H9 (cell line): ENCODE results near the gene DCANP1. TPM values are rescaled to one million over a fixed set of nuclear protein-coding genes. Genes with fewer than 3 reads are reported as not detected.

Experiments used
- DNase-seq: peaks from one replicate; pipeline ENCODE4 v3.0.0-alpha.2; 2017
- H2AFZ ChIP-seq: one replicate; pipeline ENCODE4 v1.6.1; 2013; ENCODE audit warnings: mild to moderate bottlenecking, low read length, control low read depth, moderate library complexity
- H2AK5ac ChIP-seq: 2 replicates; pipeline ENCODE4 v1.6.1; 2013; ENCODE audit warnings: low read length, control low read depth, mixed read lengths; ENCODE audit not compliant: insufficient read length
- H2BK120ac ChIP-seq: one replicate; pipeline ENCODE4 v1.6.1; 2013; ENCODE audit warnings: low read depth, mild to moderate bottlenecking, low read length, control low read depth, inconsistent platforms; ENCODE audit not compliant: poor library complexity, severe bottlenecking
- H2BK12ac ChIP-seq: 2 replicates; pipeline ENCODE4 v1.6.1; 2013; ENCODE audit warnings: low read length, control low read depth, mixed read lengths, low read depth; ENCODE audit not compliant: insufficient read length
- H2BK15ac ChIP-seq: 2 replicates; pipeline ENCODE4 v1.6.1; 2013; ENCODE audit warnings: low read depth, low read length, control low read depth
- H2BK20ac ChIP-seq: one replicate; pipeline ENCODE4 v1.6.1; 2013; ENCODE audit warnings: low read depth, mild to moderate bottlenecking, low read length, control low read depth, inconsistent platforms; ENCODE audit not compliant: poor library complexity, severe bottlenecking
- H2BK5ac ChIP-seq: 2 replicates; pipeline ENCODE4 v1.6.1; 2013; ENCODE audit warnings: low read length, control low read depth, mixed read lengths; ENCODE audit not compliant: insufficient read length
- H3K14ac ChIP-seq: 2 replicates; pipeline ENCODE4 v1.6.1; 2013; ENCODE audit warnings: low read length, control low read depth; ENCODE audit not compliant: insufficient read depth
- H3K18ac ChIP-seq: 2 replicates; pipeline ENCODE4 v1.6.1; 2013; ENCODE audit warnings: low read depth, mild to moderate bottlenecking, mixed read lengths, low read length, control low read depth; ENCODE audit not compliant: insufficient read length
- H3K23ac ChIP-seq: 2 replicates; pipeline ENCODE4 v1.6.1; 2013; ENCODE audit warnings: low read length, control low read depth, mixed read lengths, low read depth; ENCODE audit not compliant: insufficient read length
- H3K23me2 ChIP-seq: 2 replicates; pipeline ENCODE4 v1.6.1; 2013; ENCODE audit warnings: low read depth, mild to moderate bottlenecking, mixed read lengths, low read length, control low read depth; ENCODE audit not compliant: insufficient read length, poor library complexity, severe bottlenecking
- H3K27ac ChIP-seq: 2 replicates; pipeline ENCODE4 v1.5.1; 2013; ENCODE audit warnings: low read length, control low read depth, mixed read lengths, low read depth; ENCODE audit not compliant: insufficient read length
- H3K27me3 ChIP-seq: 2 replicates; pipeline ENCODE4 v1.6.1; 2013; ENCODE audit warnings: low read length, control low read depth, inconsistent platforms; ENCODE audit not compliant: insufficient read depth
- H3K4ac ChIP-seq: 2 replicates; pipeline ENCODE4 v1.6.1; 2013; ENCODE audit warnings: low read depth, mild to moderate bottlenecking, control low read depth, inconsistent platforms, low read length, moderate library complexity
- H3K4me1 ChIP-seq: 2 replicates; pipeline ENCODE4 v1.6.1; 2013; ENCODE audit warnings: low read length, control low read depth, inconsistent platforms; ENCODE audit not compliant: insufficient read depth
- H3K4me2 ChIP-seq: 2 replicates; pipeline ENCODE4 v1.6.1; 2013; ENCODE audit warnings: low read length, control low read depth, mixed read lengths; ENCODE audit not compliant: insufficient read length, insufficient read depth
- H3K56ac ChIP-seq: 2 replicates; pipeline ENCODE4 v1.6.1; 2013; ENCODE audit warnings: low read depth, mild to moderate bottlenecking, mixed read lengths, low read length, control low read depth; ENCODE audit not compliant: insufficient read length
- H3K79me1 ChIP-seq: 2 replicates; pipeline ENCODE4 v1.6.1; 2013; ENCODE audit warnings: low read depth, mild to moderate bottlenecking, moderate library complexity, low read length, control low read depth, inconsistent platforms; ENCODE audit not compliant: insufficient read depth, poor library complexity, severe bottlenecking
- H3K79me2 ChIP-seq: 2 replicates; pipeline ENCODE4 v1.6.1; 2013; ENCODE audit warnings: low read length, control low read depth, inconsistent platforms; ENCODE audit not compliant: insufficient read depth
- H3K9ac ChIP-seq: 2 replicates; pipeline ENCODE4 v1.6.1; 2013; ENCODE audit warnings: low read length, control low read depth, mixed read lengths; ENCODE audit not compliant: insufficient read length; ENCODE audit errors: extremely low read depth
- H3K9me3 ChIP-seq: one replicate; pipeline ENCODE4 v1.6.1; 2013; ENCODE audit warnings: low read depth, low read length, inconsistent platforms; ENCODE audit not compliant: control insufficient read depth
- H3T11ph ChIP-seq: one replicate; pipeline ENCODE4 v1.6.1; 2013; ENCODE audit warnings: mild to moderate bottlenecking, low read length, control low read depth, inconsistent platforms
- H4K20me1 ChIP-seq: one replicate; pipeline ENCODE4 v1.6.1; 2013; ENCODE audit not compliant: control insufficient read depth, insufficient read length, insufficient read depth
- H4K5ac ChIP-seq: 2 replicates; pipeline ENCODE4 v1.6.1; 2013; ENCODE audit warnings: low read depth, mild to moderate bottlenecking, mixed read lengths, low read length, control low read depth; ENCODE audit not compliant: insufficient read length
- H4K8ac ChIP-seq: replicated peaks from 2 replicates; pipeline ENCODE4 v1.6.1; 2013; ENCODE audit warnings: low read length, control low read depth, mixed read lengths, low read depth; ENCODE audit not compliant: insufficient read length
- H4K91ac ChIP-seq: 2 replicates; pipeline ENCODE4 v1.6.1; 2013; ENCODE audit warnings: low read depth, mild to moderate bottlenecking, moderate library complexity, mixed read lengths, low read length, control low read depth; ENCODE audit not compliant: insufficient read length
- H3K27ac Mint-ChIP-seq, 3 experiments: 2 replicates in 2 of 3; 3 replicates in 1 of 3; pipeline ENCODE4 v1.8.0; 2020 to 2021; ENCODE audit warnings: mixed read lengths in 3 of 3, mild to moderate bottlenecking in 1 of 3, moderate library complexity in 1 of 3
- H3K27me3 Mint-ChIP-seq: 2 replicates; pipeline ENCODE4 v1.8.0; 2021; ENCODE audit warnings: low read depth, mild to moderate bottlenecking, moderate library complexity, mixed read lengths
- H3K36me3 Mint-ChIP-seq, 3 experiments: 2 replicates in 2 of 3; 3 replicates in 1 of 3; pipeline ENCODE4 v1.8.0; 2020 to 2021; ENCODE audit warnings: low read depth in 3 of 3, mixed read lengths in 3 of 3; ENCODE audit not compliant: insufficient read depth in 1 of 3
- H3K4me1 Mint-ChIP-seq, 2 experiments: 2 replicates each; pipeline ENCODE4 v1.8.0; 2020; ENCODE audit warnings: mixed read lengths in 2 of 2
- H3K4me3 Mint-ChIP-seq, 2 experiments: 2 replicates in 1 of 2; 3 replicates in 1 of 2; pipeline ENCODE4 v1.8.0; 2020 to 2021; ENCODE audit warnings: mild to moderate bottlenecking in 2 of 2, mixed read lengths in 2 of 2, moderate library complexity in 1 of 2
- H3K9me3 Mint-ChIP-seq, 2 experiments: 2 replicates in 1 of 2; 3 replicates in 1 of 2; pipeline ENCODE4 v1.8.0; 2020; ENCODE audit warnings: mild to moderate bottlenecking in 2 of 2, mixed read lengths in 2 of 2, moderate library complexity in 1 of 2
- CTCF ChIP-seq: fragments of 200-600 bp; sonication (generic); conservative IDR thresholded peaks from 3 replicates; pipeline ENCODE4 v1.8.0; 2021; ENCODE audit warnings: antibody characterized with exemption, mild to moderate bottlenecking
- WGBS: extraction: QIAGEN DNeasy Blood & Tissue Kit; methylation state at CpG from one replicate; pipeline ENCODE4 v1.1.7; 2013; ENCODE audit warnings: missing lambda C conversion rate, low lambda C conversion rate, mixed read lengths; ENCODE audit not compliant: insufficient read length; ENCODE audit errors: extremely low coverage; 5-methylcytosine and 5-hydroxymethylcytosine counted together
- total RNA-seq: library from RNA; stranded (reverse); gene quantifications from 2 replicates; pipeline ENCODE4 v1.2.1, GENCODE V29; 2021

DCANP1 gene
- total RNA-seq, 1 experiment from 2014 or later: not detected

GRCh38 chr5:135449644-135450043 is 2.5 kb upstream of the DCANP1 start:
- Histone ChIP-seq H4K91ac (no peak overlapping the region), H3K79me1 (no peaks in the 10 kb centered on the region), H4K20me1 (no peaks in the 10 kb centered on the region), H2BK20ac (no peak overlapping the region), H3K23me2 (no peaks in the 10 kb centered on the region), H2AFZ (no peak overlapping the region), H2BK12ac (no peak overlapping the region), H3K4me2 (no peak overlapping the region), H3K56ac (no peak overlapping the region), H3K23ac (no peak overlapping the region), H3K27ac (no peak overlapping the region), H2AK5ac (no peak overlapping the region), H3K79me2 (no peaks in the 10 kb centered on the region), H3K9ac (no peak overlapping the region), H2BK5ac (no peak overlapping the region), H3K9me3 (no peaks in the 10 kb centered on the region), H3K4ac (no peak overlapping the region), H4K5ac (no peak overlapping the region), H2BK15ac (no peak overlapping the region), H3T11ph (no peak overlapping the region), H3K18ac (no peak overlapping the region), H3K14ac (no peak overlapping the region; the same call in 1 of the 2 replicates), H3K4me1 (no peaks in the 10 kb centered on the region), H4K8ac (no peak overlapping the region), H2BK120ac (no peak overlapping the region), H3K27me3 (peaks cover 2% of the 10 kb centered on the region; the same call in 1 of the 2 replicates)
- peaks cover 4 to 6% of the 10 kb centered on the region in 2 experiments for H3K4me1 Mint-ChIP-seq
- H3K27me3 Mint-ChIP-seq: peaks cover 89% of the 10 kb centered on the region
- no peaks in the 10 kb centered on the region for H3K36me3 Mint-ChIP-seq
- H3K27ac Mint-ChIP-seq: no peak overlapping the region
- H3K4me3 Mint-ChIP-seq: no peak overlapping the region
- no CpG with 5 or more reads among the region's 12 CpGs for WGBS
- H3K9me3 Mint-ChIP-seq: no peaks in the 10 kb centered on the region; a peak in 1 of 5 replicates
- DNase-seq: no peak
- no peak for TF ChIP-seq CTCF
